HG02623 (cell line): ENCODE results near the gene CYB5R2.

ENCODE experiments used
- ATAC-seq: cut with Tn5 transposase; IDR thresholded peaks from one replicate; pipeline ENCODE4 v1.9.1; 2021; ENCODE audit warnings: moderate library complexity; ENCODE audit not compliant: unreplicated experiment

CYB5R2 gene

DNA sequence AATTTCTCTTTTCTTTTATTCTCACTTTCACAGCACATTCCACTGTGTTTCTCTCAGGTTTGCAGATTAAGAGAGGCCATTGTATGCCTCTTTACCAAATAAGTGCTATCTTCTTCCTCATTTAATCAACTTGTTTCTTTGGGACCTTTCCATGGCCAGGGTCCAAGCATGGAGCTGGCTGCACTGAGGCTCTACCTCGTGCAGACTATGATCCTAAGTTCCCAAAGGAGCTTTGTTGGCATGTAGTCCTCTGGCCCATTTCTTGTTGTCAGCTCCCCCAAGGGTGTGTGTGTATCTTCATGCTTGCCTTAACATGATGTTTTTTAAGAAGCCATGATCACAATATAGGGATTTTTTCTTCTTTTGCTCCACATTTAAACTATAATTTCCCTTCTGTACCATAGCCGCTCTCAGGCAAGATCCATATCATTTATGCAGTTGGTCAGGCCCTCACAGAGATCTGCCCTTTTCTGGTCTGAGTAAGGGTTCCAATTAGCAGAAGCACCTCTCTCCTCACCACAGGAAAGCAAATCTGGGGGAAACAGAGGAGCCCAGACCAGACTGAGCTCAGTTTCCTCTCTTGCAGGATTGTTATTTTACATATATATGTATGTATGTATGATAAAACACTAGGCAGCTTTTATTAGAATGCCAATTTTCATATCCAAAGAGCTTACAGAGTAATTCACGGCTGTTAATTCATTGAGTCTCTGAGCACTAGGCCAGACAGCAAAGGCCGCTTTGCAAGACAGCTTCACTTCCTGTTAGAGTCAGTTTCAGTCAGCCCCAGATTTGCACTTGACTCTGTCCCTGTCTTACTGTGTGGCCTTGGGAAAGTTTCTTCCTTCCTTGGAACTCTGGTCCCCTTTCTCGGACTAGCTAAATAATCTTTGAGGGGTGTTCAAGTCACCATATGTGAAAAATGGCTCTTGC lies 34.3 kb downstream of the CYB5R2 start:
- ATAC-seq = no peak

DNA sequence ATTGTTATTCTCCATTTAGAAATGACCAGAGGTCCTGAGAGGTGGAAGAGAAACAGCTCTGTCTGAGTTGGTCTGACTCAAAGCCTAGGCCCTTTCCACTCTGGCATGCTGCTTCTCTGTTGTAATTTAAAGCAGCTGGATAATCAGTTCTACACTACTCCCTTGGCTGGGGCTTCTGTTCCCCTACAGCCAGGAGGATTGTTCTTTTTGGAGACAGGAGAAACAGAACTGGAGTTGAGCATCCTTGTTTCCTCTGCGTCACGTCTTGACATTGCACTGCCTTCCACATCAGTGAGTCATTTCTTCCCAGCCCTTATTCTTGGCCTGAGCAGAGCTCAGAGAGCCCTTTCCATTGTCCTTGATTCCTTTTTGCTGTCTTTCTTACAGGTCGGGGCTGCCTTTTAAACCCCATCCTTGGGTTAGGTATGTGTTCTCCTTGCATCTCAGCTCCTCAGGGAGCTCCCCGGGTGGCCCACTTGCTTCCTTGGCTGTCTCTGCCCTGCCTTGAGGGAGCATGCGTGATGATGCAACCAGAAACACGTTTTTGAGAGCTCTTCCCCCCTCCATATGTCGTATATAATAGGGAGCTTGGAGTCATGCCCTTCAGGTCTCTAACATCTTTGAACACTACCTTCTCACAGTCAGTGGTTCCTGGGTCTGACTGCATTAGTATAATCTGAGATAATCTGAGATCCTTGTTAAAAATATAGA lies 35.7 kb downstream of the CYB5R2 start:
- no peak for ATAC-seq

DNA sequence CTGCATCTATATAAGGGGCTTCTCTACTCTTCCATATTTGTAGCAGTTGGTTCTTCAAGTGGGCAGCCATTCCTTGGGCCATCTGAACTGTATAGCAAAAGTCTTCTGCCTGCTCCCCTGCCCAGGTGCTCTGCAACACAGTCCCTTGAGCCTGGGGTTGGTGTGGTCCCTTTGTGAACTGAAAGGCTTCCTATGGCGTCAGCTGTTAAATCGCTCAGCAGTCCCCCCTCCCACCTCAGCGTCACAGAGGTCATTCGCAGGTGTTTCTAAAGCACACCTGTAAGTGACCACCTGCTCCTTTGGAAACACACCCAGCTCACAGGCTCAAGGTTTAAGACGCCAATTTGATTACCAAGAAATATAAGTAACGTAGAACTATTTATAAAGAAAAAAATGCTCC lies 37.0 kb downstream of the CYB5R2 start:
- ATAC-seq = no peak

DNA sequence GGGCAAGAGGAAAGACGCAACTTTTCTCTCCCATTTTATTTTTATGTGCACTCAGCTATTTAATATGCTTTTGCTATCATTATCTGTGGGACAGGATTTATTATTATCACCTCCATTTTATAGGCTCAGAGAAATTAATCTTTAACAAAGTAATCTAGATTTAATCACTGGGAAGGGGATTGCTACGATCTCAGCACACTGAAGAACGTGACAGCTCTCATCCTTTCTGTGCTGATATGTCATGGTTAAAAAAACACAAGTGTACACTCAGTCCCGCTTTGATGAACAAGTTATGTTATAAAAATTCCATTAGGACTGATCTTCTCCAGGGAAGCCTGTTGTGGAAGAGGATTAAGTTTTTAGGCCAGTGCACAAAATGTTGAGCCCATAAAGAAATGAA lies 37.6 kb downstream of the CYB5R2 start:
- no peak for ATAC-seq

DNA sequence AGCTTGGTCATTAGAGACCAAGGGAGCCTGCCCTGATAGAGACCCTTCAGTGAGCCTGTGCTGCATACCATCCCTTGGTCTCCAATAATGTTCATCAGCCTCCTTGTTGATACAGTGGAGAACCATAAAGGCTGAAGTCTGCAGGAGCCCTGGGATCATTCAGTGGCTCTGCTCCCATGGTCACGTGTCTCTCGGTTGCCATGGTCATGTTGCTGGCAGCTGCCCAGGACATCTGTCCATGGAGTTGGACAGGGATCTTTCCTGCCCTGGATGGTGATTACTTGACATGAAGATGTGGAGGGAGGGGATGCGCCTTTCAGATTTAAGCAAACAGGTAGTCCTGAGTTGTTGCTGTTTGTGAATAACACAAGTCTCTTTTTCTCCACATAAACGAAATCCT lies 38.2 kb downstream of the CYB5R2 start:
- ATAC-seq = no peak

DNA sequence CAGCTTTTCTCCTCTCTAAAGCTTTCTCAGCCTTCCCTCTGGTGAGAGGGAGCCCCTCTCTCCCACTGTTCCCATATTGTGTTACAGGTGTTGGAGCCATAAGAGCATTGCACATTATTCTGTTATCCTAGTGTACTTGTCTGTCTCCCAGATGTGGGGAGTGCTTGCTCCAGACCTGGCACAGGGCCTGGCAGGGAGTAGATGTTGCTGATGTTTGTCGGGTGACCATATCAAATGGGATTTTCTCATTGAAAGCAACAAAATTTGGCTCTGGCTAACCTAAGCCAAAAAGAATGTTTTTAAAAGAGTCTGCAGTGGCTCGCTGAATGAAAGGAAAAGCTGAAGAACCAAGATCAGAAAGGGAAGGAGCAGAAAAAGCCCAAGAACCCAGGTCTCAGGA lies 41.1 kb downstream of the CYB5R2 start:
- ATAC-seq = no peak

- no peak for ATAC-seq
Measured at GRCh38 chr11:7630002-7630401, 43.3 kb downstream of the CYB5R2 start.

GRCh38 chr11:7628660-7629059 lies 44.6 kb downstream of the CYB5R2 start:
- no peak for ATAC-seq

- no peak for ATAC-seq
Measured at GRCh38 chr11:7622721-7623120, 50.6 kb downstream of the CYB5R2 start.

DNA sequence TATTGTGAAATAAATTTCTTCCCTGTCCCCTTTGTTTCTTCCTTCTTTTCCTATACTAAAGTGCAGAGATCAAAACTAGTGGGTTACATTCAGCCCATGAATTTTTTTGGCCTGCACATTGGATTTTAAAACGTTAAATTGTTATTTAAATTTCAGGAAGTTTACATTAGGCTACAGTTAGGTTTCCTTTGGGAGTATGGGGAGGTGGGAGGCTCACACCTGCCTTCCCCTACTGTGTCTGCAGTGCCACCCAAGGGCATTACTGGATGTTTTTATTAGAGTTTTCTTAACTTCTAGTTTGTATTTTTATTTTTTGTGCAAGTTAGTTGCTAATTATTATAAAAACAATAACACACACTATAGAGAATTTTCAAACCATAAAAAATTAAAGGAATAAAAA lies 51.7 kb downstream of the CYB5R2 start:
- ATAC-seq = no peak

GRCh38 chr11:7621090-7621489 lies 52.2 kb downstream of the CYB5R2 start:
- no peak for ATAC-seq

- ATAC-seq = no peak
Measured at GRCh38 chr11:7619322-7619721, 54.0 kb downstream of the CYB5R2 start.

DNA sequence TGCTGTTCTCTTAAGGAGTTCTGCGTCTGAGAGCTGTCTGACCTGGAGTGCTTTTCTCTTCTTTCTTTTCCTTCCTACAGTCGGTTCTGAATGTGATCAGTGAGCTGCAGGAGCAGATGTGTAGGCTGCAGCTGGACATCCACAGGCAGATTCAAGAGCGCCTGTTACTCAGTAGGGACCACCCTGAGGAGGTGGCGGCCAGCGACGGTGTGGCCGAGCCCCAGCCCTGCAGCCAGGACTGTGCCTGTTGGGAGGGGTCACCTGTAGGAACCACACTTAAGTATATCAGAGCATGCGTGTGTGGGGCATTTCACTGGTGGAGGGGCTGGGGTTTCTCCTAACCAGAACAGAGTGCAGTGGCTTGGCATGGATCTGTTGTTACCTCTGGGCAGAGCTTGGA lies 56.3 kb downstream of the CYB5R2 start:
- ATAC-seq = no peak
